Right atrium auricular region (tissue), 2 donors: Measurements from ENCODE around the gene SATB1. TPM values are rescaled to one million over a fixed set of nuclear protein-coding genes. Genes with fewer than 3 reads are reported as not detected.

Experiments used
- DNase-seq: peaks from one replicate; pipeline ENCODE4 v3.0.0-alpha.2; 2019; ENCODE audit warnings: low spot score
- H3K27ac ChIP-seq, 2 donors: fragments of 200-600 bp; sonication (generic); 1 replicate in 1 of 2; 2 replicates in 1 of 2; pipeline ENCODE4 v1.5.1; 2016 to 2019
- H3K27me3 ChIP-seq, 2 donors: fragments of 200-600 bp; sonication (generic); one replicate each; pipeline versions ENCODE4 v1.5.1 to v1.6.0; 2017 to 2019
- H3K36me3 ChIP-seq: fragments of 200-600 bp; sonication (generic); one replicate; pipeline ENCODE4 v1.5.1; 2016
- H3K4me1 ChIP-seq, 2 donors: fragments of 200-600 bp; sonication (generic); one replicate each; pipeline versions ENCODE4 v1.5.1 to v1.6.0; 2017 to 2019
- H3K4me3 ChIP-seq, 2 donors: fragments of 200-600 bp; sonication (generic); 1 replicate in 1 of 2; 2 replicates in 1 of 2; pipeline ENCODE4 v1.5.1; 2017 to 2019; ENCODE audit warnings: mild to moderate bottlenecking in 1 of 2, moderate library complexity in 1 of 2
- H3K9me3 ChIP-seq, 2 donors: fragments of 200-600 bp; sonication (generic); one replicate each; pipeline ENCODE4 v1.5.1; 2019
- total RNA-seq, 2 donors: library from RNA; depleted of rRNA; stranded (reverse); fragments of >200 nt; gene quantifications; one replicate each; pipeline ENCODE4 v1.1.0, GENCODE V29; 2016
- TF ChIP-seq, protein P1 (sequence below), 2 donors: fragments of 200-600 bp; sonication (generic); IDR thresholded peaks; one replicate each; pipeline ENCODE4 v1.5.1; 2019; ENCODE audit warnings: antibody characterized with exemption in 2 of 2

The SATB1 gene
- total RNA-seq, 2 donors from 2014 or later = 41.6 to 45.2 TPM

DNA sequence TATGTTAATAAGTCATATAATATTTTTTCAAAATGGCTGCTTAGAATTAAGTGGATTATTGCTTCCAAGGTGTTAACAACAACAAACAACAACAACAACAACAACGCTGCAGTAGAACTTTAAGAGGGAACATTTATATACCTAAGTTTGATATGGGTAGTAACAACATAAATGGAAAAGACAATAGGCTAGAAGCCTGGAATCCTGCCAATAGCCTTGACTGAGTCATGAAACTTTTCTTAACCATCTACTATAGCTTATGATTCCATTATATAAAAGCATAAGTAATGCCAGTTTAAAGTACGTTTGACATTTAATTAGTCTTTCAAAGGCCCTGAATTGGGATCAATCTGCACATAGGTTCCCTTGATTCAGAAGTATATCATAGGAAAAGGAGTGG, 31.2 kb downstream of the SATB1 start:
- no peak for DNase-seq
- TF ChIP-seq, protein P1, sequence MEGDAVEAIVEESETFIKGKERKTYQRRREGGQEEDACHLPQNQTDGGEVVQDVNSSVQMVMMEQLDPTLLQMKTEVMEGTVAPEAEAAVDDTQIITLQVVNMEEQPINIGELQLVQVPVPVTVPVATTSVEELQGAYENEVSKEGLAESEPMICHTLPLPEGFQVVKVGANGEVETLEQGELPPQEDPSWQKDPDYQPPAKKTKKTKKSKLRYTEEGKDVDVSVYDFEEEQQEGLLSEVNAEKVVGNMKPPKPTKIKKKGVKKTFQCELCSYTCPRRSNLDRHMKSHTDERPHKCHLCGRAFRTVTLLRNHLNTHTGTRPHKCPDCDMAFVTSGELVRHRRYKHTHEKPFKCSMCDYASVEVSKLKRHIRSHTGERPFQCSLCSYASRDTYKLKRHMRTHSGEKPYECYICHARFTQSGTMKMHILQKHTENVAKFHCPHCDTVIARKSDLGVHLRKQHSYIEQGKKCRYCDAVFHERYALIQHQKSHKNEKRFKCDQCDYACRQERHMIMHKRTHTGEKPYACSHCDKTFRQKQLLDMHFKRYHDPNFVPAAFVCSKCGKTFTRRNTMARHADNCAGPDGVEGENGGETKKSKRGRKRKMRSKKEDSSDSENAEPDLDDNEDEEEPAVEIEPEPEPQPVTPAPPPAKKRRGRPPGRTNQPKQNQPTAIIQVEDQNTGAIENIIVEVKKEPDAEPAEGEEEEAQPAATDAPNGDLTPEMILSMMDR (IDR thresholded peaks at IDR 0.05) = no peak
- no peak overlapping the region for H3K4me3 ChIP-seq
- no peaks in the 10 kb centered on the region for H3K4me1 ChIP-seq
- no peaks in the 10 kb centered on the region for H3K9me3 ChIP-seq
- H3K27me3 ChIP-seq = no peaks in the 10 kb centered on the region
- no peak overlapping the region for H3K27ac ChIP-seq
- peaks cover 39% of the 10 kb centered on the region for H3K36me3 ChIP-seq

- Histone ChIP-seq H3K9me3 (no peaks in the 10 kb centered on the region), H3K27me3 (no peaks in the 10 kb centered on the region), H3K4me1 (no peaks in the 10 kb centered on the region), H3K4me3 (no peak overlapping the region), H3K36me3 (peaks cover 21% of the 10 kb centered on the region), H3K27ac (no peak overlapping the region)
- TF ChIP-seq, protein P1 (IDR thresholded peaks at IDR 0.05) = no peak
- DNase-seq = no peak
These were observed 35.0 kb downstream of the SATB1 start for GRCh38 chr3:18390024-18390660.

GRCh38 chr3:18389108-18389733, 35.9 kb downstream of the SATB1 start:
- Histone ChIP-seq H3K36me3 (peaks cover 13% of the 10 kb centered on the region), H3K4me1 (no peaks in the 10 kb centered on the region), H3K9me3 (no peaks in the 10 kb centered on the region), H3K27ac (no peak overlapping the region), H3K4me3 (no peak overlapping the region), H3K27me3 (no peaks in the 10 kb centered on the region)
- TF ChIP-seq, protein P1 (IDR thresholded peaks at IDR 0.05) = peak; percentile 42 to 70
- DNase-seq = no peak

- no peak overlapping the region for H3K4me3 ChIP-seq
- H3K27me3 ChIP-seq = no peaks in the 10 kb centered on the region
- H3K27ac ChIP-seq = no peak overlapping the region
- DNase-seq = no peak
- no peaks in the 10 kb centered on the region for H3K4me1 ChIP-seq
- H3K9me3 ChIP-seq = no peaks in the 10 kb centered on the region
- H3K36me3 ChIP-seq = peaks cover 4% of the 10 kb centered on the region
- TF ChIP-seq, protein P1 (IDR thresholded peaks at IDR 0.05) = no peak
These were observed 38.8 kb downstream of the SATB1 start for GRCh38 chr3:18386274-18386890.

GRCh38 chr3:18385706-18386105, 39.4 kb downstream of the SATB1 start:
- Histone ChIP-seq H3K4me1 (no peaks in the 10 kb centered on the region), H3K36me3 (peaks cover 4% of the 10 kb centered on the region), H3K9me3 (no peaks in the 10 kb centered on the region), H3K27me3 (no peaks in the 10 kb centered on the region), H3K27ac (no peak overlapping the region), H3K4me3 (no peak overlapping the region)
- no peak for DNase-seq
- TF ChIP-seq, protein P1 (IDR thresholded peaks at IDR 0.05) = no peak
